Cardiac fibroblast (primary cell): ENCODE data around the gene SLC38A6.

Experiments
- DNase-seq, 2 donors: peaks; one replicate each; pipeline versions ENCODE4 v3.0.0 to v3.0.0-alpha.2; 2010; ENCODE audit warnings: low read depth in 2 of 2
- H3K4me3 ChIP-seq, 2 donors: replicated peaks in 1 of 2; 1 replicate in 1 of 2; 2 replicates in 1 of 2; pipeline ENCODE4 v1.5.1; 2011; ENCODE audit warnings: low read depth in 2 of 2, low read length in 2 of 2, mild to moderate bottlenecking in 2 of 2, moderate library complexity in 1 of 2
- TF ChIP-seq, protein P1 (sequence below): IDR thresholded peaks from one replicate; pipeline ENCODE4 v1.5.1; 2011; ENCODE audit warnings: low read depth, mild to moderate bottlenecking, low read length, inconsistent platforms

Gene SLC38A6

DNA sequence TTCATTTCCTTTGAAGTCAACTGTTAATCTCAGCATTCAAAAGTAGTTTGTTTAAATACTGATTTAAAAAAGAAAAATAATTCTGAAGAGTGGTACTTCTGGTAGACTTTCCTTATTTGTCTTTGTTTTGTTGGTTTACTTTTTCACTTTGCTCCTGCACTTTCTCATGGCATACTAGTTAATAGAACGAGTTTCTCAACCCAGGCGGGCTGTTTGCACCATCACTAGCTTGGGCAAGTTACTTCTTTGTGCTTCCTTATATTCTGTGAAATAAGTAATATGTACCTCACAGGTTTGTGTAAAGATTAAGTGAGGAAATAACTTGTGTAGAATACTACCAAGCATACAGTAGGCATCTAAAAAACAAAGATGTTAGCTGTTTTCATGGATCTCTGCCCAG lies 45.5 kb downstream of the SLC38A6 start:
- TF ChIP-seq, protein P1, sequence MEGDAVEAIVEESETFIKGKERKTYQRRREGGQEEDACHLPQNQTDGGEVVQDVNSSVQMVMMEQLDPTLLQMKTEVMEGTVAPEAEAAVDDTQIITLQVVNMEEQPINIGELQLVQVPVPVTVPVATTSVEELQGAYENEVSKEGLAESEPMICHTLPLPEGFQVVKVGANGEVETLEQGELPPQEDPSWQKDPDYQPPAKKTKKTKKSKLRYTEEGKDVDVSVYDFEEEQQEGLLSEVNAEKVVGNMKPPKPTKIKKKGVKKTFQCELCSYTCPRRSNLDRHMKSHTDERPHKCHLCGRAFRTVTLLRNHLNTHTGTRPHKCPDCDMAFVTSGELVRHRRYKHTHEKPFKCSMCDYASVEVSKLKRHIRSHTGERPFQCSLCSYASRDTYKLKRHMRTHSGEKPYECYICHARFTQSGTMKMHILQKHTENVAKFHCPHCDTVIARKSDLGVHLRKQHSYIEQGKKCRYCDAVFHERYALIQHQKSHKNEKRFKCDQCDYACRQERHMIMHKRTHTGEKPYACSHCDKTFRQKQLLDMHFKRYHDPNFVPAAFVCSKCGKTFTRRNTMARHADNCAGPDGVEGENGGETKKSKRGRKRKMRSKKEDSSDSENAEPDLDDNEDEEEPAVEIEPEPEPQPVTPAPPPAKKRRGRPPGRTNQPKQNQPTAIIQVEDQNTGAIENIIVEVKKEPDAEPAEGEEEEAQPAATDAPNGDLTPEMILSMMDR = no peak
- no peak overlapping the region for H3K4me3 ChIP-seq
- DNase-seq = no peak

DNA sequence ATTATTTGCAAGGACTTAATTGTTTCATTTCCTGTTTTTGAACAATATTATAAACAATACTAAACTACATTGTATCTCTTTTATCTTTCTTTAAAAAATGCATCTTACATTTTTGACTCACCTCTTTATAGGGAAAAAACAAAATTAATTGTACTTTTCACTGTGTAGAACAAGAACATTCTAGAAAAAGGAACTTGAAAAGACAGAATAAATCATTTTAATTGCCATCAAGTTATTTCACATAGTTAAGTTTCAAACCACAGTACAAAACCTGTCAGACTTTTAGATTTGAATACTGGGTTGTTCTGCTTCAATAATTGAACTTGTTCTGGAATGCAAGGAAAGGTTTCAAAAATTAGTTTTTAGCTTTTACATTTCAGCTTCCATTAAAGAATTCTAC lies 50.0 kb downstream of the SLC38A6 start:
- no peak for DNase-seq
- no peak overlapping the region for H3K4me3 ChIP-seq
- TF ChIP-seq, protein P1 = no peak

DNA sequence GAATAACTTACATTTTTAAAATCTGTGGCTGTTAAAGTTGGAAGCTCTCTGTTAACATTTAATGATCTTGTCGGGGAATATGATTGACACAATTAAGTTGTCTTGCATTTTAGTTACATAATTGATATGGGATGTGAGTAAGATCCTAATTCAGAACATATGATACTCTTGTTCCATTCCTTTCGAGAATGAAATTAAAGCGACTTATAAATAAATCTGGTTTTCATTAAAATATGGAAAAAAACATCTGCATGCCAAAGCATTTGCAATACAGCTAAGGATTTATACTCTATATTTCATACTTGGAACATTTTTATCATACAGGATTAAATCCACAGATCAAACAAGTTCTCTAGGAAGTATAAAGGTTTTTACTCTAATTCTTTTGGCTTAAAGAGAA lies 52.0 kb downstream of the SLC38A6 start:
- H3K4me3 ChIP-seq = no peak overlapping the region
- no peak for DNase-seq
- TF ChIP-seq, protein P1 = no peak

DNA sequence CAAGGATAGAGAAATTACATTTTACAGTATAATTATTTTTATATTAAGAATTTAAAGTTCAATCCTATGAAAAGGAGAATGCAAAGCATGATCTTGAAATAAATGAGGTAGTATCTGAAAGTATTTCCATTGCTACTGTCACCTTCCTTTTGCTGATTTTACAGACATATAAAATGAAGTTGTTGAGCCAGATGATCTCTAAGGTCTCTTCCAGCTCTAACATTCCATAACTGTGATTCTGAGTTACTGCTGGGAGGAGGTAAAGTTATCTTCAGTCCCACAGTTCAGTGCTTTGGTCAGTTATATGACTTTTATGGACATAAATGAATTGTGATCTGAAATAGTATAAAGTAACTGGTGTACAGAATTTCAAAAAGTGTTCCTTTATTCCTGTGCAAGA lies 52.8 kb downstream of the SLC38A6 start:
- DNase-seq = peak in 1 of 2 donors; percentile 27
- TF ChIP-seq, protein P1 = no peak
- no peak overlapping the region for H3K4me3 ChIP-seq

DNA sequence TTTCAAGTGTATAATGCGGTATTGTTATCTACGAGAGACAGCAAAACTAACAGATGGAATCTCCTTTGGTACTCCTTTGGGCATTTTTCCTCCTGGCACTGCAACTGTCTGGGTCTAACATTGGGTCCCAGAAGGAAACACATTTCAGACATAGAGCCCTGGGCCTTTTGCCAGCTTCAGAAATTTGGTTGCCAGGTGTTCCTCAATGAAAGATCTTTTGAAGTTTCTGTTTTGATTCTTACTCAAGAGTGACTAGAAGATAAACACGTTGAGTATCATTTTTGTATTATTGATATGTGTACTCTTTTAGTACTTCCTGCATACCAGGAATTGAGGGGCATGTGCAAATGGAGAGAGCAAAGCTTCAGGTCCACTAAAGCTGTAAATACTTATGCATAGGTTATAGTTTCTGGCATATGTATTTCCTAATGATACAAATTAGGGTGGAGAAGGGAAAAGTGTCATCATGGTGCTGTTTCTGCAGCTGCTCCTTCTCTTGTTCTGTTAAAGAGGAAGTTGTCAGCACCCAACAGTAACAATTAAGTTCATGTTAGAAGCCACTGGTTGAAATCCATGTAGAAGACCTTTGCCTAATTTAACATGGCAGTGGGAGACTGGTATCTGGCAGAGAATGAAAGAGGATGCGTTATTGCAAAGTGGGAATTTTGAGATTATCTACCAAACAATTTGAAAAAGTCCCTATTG lies 53.5 kb downstream of the SLC38A6 start:
- no peak for DNase-seq
- H3K4me3 ChIP-seq = no peak overlapping the region
- TF ChIP-seq, protein P1 = no peak

DNA sequence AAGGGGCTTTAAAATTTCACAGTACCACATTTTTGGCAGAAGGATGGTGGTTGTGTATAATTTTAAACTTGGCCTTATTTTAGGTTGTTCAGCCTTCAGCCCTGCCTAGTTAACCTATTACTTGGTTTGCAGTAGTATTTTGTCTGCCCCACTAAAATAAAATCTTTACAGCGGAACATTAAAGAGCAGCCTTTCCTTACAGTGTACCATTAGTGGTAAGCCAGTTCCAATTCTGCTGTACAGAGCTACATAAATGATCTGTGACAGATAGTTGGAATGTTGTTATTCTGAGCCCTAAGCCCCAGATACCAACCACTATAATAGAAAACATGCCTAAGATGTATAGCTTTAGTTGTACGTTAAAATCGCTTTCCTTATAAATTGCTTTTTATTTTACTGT lies 56.2 kb downstream of the SLC38A6 start:
- no peak overlapping the region for H3K4me3 ChIP-seq
- DNase-seq = no peak
- TF ChIP-seq, protein P1 = no peak

DNA sequence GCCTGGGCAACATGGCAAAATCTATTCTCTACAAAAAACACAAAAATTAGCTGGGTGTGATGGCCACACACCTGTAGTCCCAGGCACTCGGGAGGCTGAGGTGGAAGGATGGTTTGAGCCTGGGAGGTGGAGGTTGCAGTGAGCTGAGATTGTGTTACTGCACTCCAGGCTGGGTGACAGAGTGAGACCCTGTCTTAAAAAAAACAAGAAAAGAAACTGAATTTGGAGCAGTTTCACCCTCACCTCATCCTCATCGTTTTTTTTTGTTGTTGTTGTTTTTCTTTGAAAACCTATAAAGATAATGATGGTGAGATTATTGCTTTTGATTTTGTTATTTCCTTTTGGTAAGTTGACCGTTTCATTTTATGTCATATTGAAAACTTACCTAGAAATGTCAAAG lies 60.7 kb downstream of the SLC38A6 start:
- TF ChIP-seq, protein P1 = no peak
- no peak overlapping the region for H3K4me3 ChIP-seq
- DNase-seq = no peak
